ENCODE measurements around the gene PDRG1. TPM values are rescaled to one million over a fixed set of nuclear protein-coding genes. Genes with fewer than 3 reads are reported as not detected.

The PDRG1 gene
- polyA plus RNA-seq, 3 donors: 3.5 to 4.4 (median 3.7) TPM

DNA sequence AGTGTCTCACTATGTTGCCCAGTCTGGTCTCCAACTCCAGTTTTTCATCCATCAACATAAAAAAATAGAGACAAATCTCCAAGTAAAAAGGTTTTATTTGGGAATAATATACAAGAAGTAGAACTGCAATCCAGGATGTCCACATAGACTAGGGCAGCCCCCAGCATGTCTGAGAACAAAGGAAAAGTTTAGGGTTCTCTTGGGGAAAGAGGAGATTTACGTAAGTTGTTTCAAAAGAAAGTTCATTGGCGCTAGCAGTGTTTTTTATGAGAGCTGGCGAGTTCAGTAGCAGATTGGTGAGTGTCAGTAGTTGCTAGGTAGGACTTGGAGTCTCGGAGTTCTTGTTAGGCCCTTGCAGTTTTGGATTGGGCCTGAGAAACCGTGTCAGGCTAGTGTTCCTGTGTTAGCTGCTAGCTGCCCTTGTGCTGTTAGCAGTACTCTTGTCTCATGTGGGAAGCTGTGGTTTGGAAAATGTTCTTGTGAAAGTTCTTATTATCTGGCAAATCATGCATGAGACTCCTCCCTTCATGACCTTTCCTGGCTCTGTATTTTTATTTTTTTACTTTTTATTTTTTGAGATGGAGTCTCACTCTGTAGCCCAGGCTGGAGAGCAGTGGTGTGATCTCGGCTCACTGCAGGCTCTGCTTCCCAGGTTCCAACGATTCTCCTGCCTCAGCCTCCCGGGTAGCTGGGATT lies 56.7 kb downstream of the PDRG1 start:
- Histone ChIP-seq H3K9me3 (replicated peaks in 1 of 2; ENCODE audit: control insufficient read depth in 1 of 2, insufficient read depth in 1 of 2, low read length in 2 of 2) (no peaks in the 10 kb centered on the region), H3K4me3 (replicated peaks in 1 of 3; ENCODE audit: low read depth in 2 of 3, low read length in 3 of 3) (peak overlapping the region in 1 of 3 experiments; percentile 2), H3K36me3 (replicated peaks in 1 of 2; ENCODE audit: control insufficient read depth in 1 of 2, insufficient read depth in 2 of 2, low read length in 2 of 2) (no peaks in the 10 kb centered on the region), H3K79me2 (ENCODE audit: insufficient read depth, low read length) (no peaks in the 10 kb centered on the region), H3K4me2 (replicated peaks; ENCODE audit: extremely low read depth, low read length, poor library complexity, severe bottlenecking) (peak overlapping the region; percentile 4), H3K27me3 (ENCODE audit: control insufficient read depth in 2 of 2, insufficient read depth in 2 of 2, low read length in 2 of 2) (no peaks in the 10 kb centered on the region), H4K20me1 (ENCODE audit: insufficient read depth, low read length) (no peaks in the 10 kb centered on the region), H3K4me1 (ENCODE audit: control insufficient read depth in 1 of 2, insufficient read depth in 2 of 2, low read length in 2 of 2) (peaks cover 10 to 12% of the 10 kb centered on the region in 2 donors), H3K27ac (ENCODE audit: low read depth in 1 of 2, low read length in 2 of 2) (peak overlapping the region; percentile 65 to 76), H2AFZ (ENCODE audit: insufficient read depth, low read depth, low read length, poor library complexity, severe bottlenecking) (peak overlapping the region; percentile 47), H3K9ac (ENCODE audit: insufficient read depth, low read length, poor library complexity, severe bottlenecking) (no peak overlapping the region)
- peaks cover 0 to 1% (median under 1%) of the 10 kb centered on the region in 3 donors for H3K27me3 Mint-ChIP-seq (ENCODE audit: low read depth in 3 of 3)
- intact Hi-C loops (cut with micrococcal nuclease): no loop called here
- H3K27ac Mint-ChIP-seq: peak overlapping the region; percentile 75 to 84 (median 78)
- H3K36me3 Mint-ChIP-seq: no peaks in the 10 kb centered on the region
- peaks cover 9% of the 10 kb centered on the region for H3K4me1 Mint-ChIP-seq
- 0% methylated on average over 4 of the region's 8 CpGs for WGBS (ENCODE audit: insufficient coverage)
- DNase-seq: peak; percentile 78 to 86 (median 85)
- TF ChIP-seq, protein P1, sequence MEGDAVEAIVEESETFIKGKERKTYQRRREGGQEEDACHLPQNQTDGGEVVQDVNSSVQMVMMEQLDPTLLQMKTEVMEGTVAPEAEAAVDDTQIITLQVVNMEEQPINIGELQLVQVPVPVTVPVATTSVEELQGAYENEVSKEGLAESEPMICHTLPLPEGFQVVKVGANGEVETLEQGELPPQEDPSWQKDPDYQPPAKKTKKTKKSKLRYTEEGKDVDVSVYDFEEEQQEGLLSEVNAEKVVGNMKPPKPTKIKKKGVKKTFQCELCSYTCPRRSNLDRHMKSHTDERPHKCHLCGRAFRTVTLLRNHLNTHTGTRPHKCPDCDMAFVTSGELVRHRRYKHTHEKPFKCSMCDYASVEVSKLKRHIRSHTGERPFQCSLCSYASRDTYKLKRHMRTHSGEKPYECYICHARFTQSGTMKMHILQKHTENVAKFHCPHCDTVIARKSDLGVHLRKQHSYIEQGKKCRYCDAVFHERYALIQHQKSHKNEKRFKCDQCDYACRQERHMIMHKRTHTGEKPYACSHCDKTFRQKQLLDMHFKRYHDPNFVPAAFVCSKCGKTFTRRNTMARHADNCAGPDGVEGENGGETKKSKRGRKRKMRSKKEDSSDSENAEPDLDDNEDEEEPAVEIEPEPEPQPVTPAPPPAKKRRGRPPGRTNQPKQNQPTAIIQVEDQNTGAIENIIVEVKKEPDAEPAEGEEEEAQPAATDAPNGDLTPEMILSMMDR (IDR thresholded peaks at IDR 0.05): no peak
- peaks cover 0 to 2% (median 0%) of the 10 kb centered on the region in 7 donors for H3K9me3 Mint-ChIP-seq
- H3K4me3 Mint-ChIP-seq: peak overlapping the region in 1 of 2 donors; percentile 24

Small RNA genes within 50 kb of the gene (small RNA-seq; reads per million reads assigned to genes)
- gene RNU1-94P (ENCODE audit: insufficient read length, low read depth): 15.8 reads per million, percentile 84 among the genes with 10 or more reads in this experiment

Other genes starting within 250 kb of the PDRG1 start
- gene BCL2L1, start 229.2 kb downstream of the PDRG1 start, polyA plus RNA-seq: 10 to 100 TPM; 12.4 to 16.8 (median 14.3) TPM
- gene TPX2, start 212.8 kb downstream of the PDRG1 start, polyA plus RNA-seq: under 1 TPM in 1 of 3 donors, not detected in 2; 0.06 TPM
- gene MYLK2, start 132.7 kb downstream of the PDRG1 start, polyA plus RNA-seq: not detected
- not detected for gene FOXS1, start 106.4 kb downstream of the PDRG1 start, polyA plus RNA-seq
- gene DUSP15, start 81.5 kb downstream of the PDRG1 start, polyA plus RNA-seq: not detected
- gene TTLL9, start 81.4 kb downstream of the PDRG1 start, polyA plus RNA-seq: under 1 TPM in 1 of 3 donors, not detected in 2; 0.21 TPM
- under 1 TPM in 2 of 3 donors, not detected in 1; 0.02 to 0.43 TPM for gene XKR7, start 16.1 kb upstream of the PDRG1 start, polyA plus RNA-seq
- not detected for gene CCM2L, start 58.4 kb upstream of the PDRG1 start, polyA plus RNA-seq
- 100 to 1,000 TPM; 430 to 688 (median 526) TPM for gene HCK, start 100.2 kb upstream of the PDRG1 start, polyA plus RNA-seq
- 10 to 100 TPM; 49.7 to 78.5 (median 78.3) TPM for gene TM9SF4, start 157.7 kb upstream of the PDRG1 start, polyA plus RNA-seq